Adrenal gland (tissue), 5 donors: ENCODE measurements around the gene MRPS16.

ENCODE experiments used
- CTCF ChIP-seq, 6 experiments: fragments of 450-650 bp in 4 of 6; fragments of 200-600 bp in 2 of 6; sonication (generic) in 1 of 6; IDR thresholded peaks; 1 replicate in 5 of 6; 2 replicates in 1 of 6; pipeline versions ENCODE4 v1.5.1 to v1.8.0; 2016 to 2021; ENCODE audit warnings: antibody characterized with exemption in 6 of 6, mild to moderate bottlenecking in 2 of 6, moderate library complexity in 1 of 6
- POLR2A ChIP-seq, 2 donors: fragments of 450-650 bp; IDR thresholded peaks; one replicate each; pipeline ENCODE4 v1.6.1; 2017; ENCODE audit warnings: antibody characterized with exemption in 2 of 2, mild to moderate bottlenecking in 2 of 2, moderate library complexity in 1 of 2
- donor health status: DM: no; HTN: no; CAD: no.

DNA sequence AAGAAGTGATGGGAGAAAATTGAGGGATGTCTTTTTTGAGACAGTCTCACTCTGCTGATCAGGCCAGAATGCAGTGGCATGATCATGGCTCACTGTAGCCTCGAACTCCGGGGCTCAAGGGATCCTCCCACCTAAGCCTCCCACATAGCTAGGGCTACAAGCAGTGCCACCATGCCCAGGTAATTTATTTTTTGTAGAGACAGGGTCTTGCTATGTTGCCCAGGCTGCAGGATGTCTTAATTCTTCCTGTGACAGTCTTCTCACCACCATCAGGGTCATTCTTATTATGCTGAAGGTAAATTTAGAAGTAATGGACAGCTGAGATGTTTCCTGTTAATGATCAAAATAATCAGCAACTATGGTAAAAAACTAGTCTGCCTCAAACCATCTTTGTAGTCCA, 12.5 kb downstream of the MRPS16 start:
- TF ChIP-seq POLR2A (IDR thresholded peaks at IDR 0.05) = no peak
- no peak for TF ChIP-seq CTCF (IDR thresholded peaks at IDR 0.05)
